ENCODE results near the gene KRTAP2-4.
A peak's percentile ranks its signal among the peaks of the same experiment; 100 is the strongest.
"Not testable (repeated sequence)": the region's sequence is repeated elsewhere in the genome, so short reads cannot be mapped to it uniquely, and the experiment has no call there.

KRTAP2-4 gene

DNA sequence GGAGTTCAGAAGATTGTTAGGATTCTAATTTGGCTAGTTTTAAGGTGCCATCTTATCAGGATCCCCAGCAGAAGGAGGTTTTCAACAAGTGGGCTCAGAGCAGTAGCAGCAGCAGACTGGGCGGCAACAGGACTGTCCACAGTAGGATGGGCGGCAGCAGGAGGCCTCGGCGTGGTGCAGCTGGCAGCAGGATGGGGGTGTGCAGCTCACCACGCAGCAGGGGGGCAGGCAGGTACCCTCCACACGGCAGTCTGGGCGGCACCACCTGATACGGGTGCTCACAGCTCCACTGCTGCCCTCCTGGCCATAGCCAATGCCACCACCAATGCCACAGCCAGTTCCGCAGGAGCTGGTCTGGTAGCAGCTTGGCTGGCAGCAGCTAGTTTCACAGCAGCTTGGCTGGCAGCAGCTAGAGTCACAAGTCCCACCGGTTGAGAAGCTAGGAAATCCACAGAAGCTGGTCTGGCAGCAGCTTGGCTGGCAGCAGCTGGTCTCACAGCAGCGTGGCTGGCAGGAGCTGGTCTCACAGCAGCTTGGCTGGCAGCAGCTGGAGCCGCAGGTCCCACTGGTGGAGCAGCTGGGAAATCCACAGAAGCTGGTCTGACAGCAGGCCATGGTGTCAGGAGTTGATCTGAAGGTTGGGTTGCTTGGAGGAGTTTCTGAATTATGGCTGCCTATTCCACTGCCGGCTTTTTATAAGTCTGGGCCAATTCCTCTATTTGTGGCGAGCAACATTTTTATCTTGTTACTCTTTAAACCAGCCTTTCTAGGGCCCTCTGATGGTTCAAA, 24.7 kb downstream of the KRTAP2-4 start, which contains the start of gene KRTAP1-1:
KRTAP1-1 (minus strand) TSS at position 668 of the 789 bp plus-strand sequence; CDS start at position 615, 53 bp downstream.
- FAIRE-seq: peak; percentile 92
- DNase-seq (ENCODE audit: low spot score): not testable (repeated sequence)

DNA sequence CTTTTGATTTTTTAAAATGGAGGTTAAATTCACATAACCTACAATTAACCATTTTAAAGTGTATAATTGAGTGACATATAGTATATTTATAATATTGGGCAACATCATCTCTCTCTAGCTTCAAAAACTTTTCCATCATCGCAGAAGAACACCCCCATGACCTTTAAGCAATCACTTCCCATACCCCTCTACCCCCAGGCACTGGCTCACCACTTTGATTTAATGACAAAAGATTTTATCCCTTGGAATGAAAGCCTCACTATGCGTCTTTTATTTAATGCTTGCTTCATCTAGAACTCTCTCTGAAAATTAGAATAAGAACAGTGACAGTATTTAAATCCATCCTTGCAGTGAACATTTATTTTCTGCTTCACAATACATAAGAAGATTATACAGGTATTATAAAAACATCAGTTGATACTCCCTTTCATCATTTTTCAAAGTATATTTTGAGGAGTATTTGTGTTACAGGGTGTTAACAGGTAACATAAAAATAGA, 27.8 kb downstream of the KRTAP2-4 start:
- no peak for FAIRE-seq
- no peak for DNase-seq (ENCODE audit: low spot score)

DNA sequence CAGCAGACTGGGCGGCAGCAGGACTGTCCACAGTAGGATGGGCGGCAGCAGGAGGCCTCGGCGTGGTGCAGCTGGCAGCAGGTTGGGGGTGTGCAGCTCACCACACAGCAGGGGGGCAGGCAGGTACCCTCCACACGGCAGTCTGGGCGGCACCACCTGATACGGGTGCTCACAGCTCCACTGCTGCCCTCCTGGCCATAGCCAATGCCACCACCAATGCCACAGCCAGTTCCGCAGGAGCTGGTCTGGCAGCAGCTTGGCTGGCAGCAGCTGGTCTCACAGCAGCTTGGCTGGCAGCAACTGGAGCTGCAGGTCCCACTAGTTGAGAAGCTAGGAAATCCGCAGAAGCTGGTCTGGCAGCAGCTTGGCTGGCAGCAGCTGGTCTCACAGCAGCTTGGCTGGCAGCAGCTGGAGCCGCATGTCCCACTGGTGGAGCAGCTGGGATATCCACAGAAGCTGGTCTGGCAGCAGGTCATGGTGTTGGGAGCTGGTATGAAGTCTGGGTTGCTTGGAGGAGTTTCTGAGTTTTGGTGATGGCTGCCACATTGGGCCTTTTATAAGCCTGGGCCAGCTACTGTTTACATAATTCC, 31.2 kb downstream of the KRTAP2-4 start, which contains the start of gene KRTAP1-3:
KRTAP1-3 (minus strand) TSS at position 529 of the 590 bp plus-strand sequence; CDS start at position 476, 53 bp downstream.
- not testable (repeated sequence) for DNase-seq (ENCODE audit: low spot score)
- peak; percentile 73 for FAIRE-seq

DNA sequence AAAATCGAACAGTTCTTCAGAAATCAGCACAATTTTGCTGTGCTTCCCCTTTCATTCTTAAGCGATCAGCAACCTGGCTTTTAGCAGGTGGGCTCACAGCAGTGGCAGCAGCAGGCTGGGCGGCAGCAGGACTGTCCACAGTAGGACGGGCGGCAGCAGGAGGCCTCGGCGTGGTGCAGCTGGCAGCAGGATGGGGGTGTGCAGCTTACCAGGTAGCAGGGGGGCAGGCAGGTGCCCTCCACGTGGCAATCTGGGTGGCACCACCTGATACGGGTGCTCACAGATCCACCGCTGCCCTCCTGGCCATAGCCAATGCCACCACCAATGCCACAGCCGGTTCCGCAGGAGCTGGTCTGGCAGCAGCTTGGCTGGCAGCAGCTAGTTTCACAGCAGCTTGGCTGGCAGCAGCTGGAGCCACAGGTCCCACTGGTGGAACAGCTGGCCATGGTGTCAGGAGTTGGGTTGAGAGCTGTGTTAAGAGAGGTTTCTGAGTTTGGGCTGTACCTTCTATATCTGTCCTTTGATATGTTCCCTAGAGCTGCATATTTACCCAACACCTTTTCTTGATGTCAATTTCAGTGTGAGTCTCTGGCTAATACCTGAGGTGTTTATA, 35.9 kb downstream of the KRTAP2-4 start, which contains the start of gene KRTAP1-4:
KRTAP1-4 (minus strand) TSS at position 563 of the 613 bp plus-strand sequence; CDS start at position 446, 117 bp downstream.
- FAIRE-seq: peak; percentile 70
- DNase-seq (ENCODE audit: low spot score): no peak

DNA sequence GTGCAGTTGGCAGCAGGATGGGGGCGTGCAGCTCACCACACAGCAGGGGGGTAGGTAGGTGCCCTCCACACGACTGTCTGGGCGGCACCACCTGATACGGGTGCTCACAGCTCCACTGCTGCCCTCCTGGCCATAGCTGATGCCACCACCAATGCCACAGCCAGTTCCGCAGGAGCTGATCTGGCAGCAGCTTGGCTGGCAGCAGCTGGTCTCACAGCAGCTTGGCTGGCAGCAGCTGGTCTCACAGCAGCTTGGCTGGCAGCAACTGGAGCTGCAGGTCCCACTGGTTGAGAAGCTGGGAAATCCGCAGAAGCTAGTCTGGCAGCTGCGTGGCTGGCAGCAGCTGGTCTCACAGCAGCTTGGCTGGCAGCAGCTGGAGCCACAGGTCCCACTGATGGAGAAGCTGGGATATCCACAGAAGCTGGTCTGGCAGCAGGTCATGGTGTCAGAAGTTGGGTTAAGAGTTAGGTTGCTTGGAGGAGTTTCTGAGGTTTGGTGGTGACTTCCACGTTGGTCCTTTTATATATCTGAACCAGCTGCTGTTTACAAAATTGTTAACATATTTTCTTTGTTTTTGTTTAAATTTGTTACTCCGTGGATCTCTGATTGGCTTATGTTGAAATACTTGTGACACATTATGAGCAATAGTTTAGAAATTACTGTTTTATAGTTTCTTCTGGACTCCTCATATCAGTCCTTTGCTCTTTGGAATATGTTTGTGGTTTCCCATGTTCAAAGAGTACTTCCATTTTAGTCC, 38.8 kb downstream of the KRTAP2-4 start, which contains the start of gene KRTAP1-5:
KRTAP1-5 (minus strand) TSS at position 494 of the 757 bp plus-strand sequence; CDS start at position 441, 53 bp downstream.
- no peak for DNase-seq (ENCODE audit: low spot score)
- FAIRE-seq: no peak

DNA sequence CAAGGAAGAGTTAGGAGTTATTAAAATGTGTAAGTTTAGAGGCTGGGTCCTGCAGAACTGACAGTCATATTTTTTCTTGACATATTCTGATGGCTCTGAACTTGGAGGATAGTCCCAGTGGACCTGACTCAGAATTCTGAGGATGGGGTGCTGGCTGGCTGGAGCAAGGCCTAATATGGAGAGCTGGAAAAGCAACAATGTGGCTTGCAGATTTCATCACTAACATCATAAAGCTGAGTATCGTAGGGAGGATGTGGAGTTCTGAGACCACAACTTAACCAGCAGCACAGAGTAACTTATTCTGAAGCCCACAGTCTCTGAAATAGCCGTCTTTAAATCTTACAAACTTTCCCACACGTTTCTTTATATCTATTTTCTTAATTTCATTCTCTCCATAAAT, 41.0 kb downstream of the KRTAP2-4 start:
- FAIRE-seq (no peak), DNase-seq (ENCODE audit: low spot score) (no peak)

DNA sequence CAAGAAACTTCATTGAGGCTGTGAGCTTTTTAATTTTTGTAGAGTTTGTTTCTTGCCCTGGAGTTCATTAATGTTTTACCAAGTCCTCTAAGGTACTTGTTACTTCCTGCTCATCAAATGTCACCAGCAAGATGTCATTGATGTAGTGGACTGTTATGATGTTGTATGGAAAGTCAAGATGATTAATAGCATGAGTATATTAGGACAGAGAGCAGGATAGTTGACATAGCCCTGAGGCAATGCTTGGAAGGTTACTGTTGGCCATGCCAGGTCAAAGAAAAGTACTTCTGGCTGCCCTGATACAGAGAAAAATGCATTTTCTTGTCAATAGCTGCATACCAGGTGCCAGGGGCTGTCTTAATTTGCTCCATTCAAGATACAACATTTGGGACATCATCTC, 45.3 kb downstream of the KRTAP2-4 start:
- FAIRE-seq (no peak), DNase-seq (ENCODE audit: low spot score) (no peak)

DNA sequence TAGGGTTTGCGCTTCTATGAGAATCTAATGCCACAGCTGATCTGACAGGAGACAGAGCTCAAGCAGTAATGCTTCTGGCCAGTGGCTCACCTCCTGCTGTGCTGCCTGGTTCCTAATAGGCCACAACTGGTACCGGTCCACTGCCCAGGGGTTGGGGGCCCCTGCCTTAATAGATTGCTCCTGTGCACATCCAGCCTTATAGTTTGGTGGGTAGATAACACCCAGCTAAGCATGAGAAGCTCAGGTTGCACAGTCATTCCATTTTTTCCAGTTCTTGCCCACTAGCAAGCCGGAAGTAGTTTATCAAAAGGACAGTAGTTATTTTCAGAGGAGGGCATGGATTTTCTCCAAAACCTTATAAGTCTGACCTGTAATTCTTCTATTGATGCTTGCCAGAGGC, 46.3 kb downstream of the KRTAP2-4 start:
- DNase-seq (ENCODE audit: low spot score) (no peak), FAIRE-seq (no peak)

DNA sequence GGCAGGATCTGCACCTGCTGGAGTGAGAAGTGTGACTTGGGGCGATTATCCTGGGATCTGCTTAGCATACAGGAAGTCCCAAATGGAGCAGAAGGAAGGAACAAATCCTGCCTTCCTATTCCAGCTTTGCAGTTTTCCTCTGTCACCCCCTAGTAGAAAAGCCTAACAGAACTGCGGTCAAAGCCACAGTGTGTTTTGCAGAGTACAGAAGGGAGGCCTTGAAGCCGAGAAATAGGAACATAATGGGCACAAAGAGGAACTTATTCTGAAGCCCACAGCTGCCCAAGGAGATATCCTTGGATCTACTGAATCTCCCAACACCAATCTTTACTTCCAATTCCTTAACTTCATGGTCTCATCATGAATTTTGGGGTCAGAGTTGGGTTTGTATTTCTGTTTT, 47.1 kb downstream of the KRTAP2-4 start:
- FAIRE-seq: no peak
- DNase-seq (ENCODE audit: low spot score): no peak

DNA sequence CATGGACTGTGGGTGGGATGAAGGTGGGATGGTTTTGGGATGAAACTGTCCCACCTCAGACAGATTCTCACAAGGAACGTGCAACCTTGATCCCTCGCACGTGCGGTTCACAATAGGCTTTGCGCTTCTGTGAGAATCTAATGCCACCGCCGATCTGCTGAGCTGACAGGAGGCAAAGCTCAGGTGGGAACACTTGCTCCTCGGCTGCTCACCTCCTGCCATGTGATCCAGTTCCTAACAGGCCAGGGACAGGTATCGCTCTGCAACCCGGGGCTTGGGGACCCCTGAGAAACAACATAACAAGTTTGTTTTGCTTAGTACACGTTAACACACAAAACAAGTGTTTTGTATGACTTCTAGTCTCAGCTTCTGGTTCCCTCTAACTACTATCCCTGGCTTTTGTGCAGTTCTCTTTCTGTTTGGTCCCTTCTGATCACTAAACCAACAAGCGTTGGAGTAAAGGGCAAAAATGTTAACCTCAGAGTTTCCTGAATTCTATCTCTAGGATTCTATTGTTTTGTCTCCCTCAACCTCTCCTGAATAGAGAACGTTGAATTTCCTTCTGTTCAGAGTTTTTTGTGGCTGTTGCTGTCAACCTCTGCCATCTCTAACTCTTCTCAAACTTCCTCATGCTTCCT, 49.0 kb downstream of the KRTAP2-4 start:
- DNase-seq (ENCODE audit: low spot score): no peak

DNA sequence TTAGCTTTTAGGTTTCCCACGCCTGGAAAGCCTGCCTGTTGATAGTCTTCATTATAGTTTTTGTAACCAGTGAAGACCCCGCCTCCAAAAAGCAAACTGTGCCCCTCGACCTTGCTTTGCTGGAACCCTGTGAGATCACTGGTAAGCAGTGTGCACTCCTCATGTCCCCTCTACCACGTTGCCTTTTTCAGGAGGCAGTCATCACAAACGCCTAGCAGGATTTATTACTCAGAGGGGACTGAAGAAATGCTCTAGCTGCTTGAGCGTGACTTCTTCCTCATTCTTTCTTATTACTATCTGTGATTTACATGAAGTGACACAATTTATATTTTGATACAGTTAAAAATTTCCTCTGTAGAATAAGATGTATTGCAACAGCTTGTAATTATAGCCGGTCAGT, 50.2 kb downstream of the KRTAP2-4 start:
- no peak for DNase-seq (ENCODE audit: low spot score)
- FAIRE-seq: no peak

More for the DNA sequence above, 49.0 kb downstream of the KRTAP2-4 start:
- no peak for FAIRE-seq
